SW480 (cell line): ENCODE measurements around the gene ANXA4.

Source experiments
- DNase-seq: peaks from one replicate; pipeline ENCODE4 v3.0.0-alpha.2; 2016; ENCODE audit warnings: low spot score

Gene ANXA4

DNA sequence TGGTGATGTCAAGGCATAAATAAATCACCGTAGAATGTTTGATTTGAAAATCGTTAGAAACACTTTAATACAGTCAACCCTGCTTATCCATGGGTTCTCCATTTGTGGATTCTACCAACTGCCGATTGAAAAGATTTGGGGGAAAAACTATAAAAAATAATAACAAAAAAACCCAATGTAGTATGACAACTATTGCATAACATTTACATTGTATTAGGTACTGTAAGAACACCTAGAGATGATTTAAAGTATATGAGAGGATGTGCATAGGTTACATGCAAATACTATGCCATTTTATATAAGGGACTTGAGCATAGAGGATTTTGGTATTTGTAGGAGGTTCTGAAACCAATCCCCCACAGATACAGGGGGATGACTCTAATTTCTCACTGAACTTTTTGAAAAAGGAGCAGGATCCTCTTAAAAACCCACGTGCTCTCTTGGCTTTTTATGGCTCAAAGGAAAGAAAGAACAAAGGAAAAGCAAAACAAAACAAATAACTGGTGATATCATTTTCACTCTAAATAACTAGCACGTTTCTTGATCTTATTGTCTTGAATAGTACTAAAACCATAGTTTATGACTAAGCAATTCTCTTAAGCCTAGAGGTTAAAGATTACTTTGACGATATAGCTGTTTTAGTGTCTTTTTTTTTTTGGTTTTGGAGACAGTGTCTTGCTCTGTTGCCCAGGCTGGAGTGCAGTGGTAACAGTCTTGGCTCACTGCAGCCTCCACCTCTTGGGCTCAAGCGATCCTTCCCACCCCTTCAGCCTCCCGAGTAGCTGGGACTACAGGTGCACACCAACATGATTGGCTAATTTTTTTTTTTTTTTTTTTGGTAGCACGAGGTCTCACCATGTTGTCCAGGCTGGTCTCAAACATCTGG lies 104.5 kb downstream of the ANXA4 start:
- no peak for DNase-seq

DNA sequence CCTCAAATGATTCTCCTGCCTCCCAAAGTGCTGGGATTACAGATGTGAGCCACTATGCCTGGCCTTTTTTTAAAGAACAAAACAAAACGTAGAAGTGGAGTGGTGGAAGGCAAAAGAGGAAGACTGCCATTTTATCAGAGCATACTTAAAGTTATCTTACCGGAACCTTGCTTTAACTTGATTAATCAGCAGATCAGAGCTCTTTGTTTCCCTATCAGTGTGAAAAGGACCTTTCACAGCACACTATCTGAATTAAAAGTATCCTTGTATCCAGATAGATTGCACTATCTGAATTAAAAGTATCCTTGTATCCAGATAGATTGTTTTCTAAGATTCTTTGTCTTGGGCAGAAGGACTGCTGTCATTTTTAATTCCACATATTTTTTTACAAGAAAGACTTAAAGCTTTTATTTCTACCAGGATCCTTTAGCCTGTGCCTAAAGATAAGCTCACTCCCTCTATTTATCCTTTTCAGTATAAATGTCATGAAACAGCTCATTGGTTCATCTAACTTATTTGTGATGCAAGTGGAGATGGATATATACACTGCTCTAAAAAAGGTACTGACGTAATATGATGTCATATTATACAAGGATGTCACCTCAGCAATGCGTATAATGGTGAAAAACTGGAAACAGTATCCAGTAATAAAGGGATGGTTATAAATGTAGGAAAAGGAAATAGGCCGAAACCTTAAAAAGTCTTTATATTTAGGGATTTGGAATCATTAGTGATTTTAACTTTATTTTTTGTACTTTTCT lies 105.3 kb downstream of the ANXA4 start:
- no peak for DNase-seq

DNA sequence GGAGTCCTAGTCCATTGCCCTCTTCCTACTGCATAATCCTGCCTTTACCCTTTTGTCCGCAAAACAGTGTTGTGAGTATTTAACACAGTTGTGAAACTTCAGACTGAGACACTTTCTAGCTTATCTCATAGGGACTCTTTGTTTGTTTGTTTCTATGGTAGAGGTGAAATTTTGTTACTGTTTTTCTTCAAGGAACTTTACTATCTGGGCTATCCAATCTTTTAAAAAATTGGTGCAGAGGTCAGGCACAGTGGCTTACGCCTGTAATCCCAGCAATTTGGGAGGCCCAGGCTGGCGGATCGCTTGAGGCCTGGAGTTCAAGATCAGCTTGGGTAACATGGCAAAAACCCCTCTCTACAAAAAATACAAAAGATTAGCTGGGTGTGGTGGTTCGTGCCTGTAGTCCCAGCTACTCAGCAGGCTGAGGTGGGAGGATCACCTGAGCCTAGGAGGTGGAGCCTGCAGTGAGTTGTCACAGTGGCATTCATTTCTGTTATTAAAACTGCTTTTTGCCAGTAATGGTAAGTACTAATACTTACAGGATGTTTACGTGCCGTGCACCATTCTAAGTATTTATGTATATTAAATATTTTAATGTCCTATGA lies 106.4 kb downstream of the ANXA4 start:
- no peak for DNase-seq

DNA sequence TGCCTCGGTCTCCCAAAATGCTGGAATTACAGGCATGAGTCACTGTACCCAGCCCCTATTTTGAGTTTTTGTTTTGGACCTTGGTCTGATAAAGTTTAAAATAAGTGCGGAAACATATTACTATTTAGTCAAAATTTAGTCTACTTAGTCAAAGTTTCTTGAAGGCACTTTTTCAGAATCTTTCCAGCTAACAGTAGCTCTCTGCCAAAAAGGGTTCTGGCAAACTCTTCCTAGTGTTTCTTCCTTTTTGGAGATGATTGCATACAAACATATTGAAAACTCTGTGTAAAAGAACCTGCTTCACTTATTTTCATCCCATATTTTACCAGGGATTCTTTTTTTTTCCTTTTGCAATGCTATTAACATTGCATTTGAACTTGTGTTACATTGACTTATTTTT lies 116.3 kb downstream of the ANXA4 start:
- no peak for DNase-seq

DNA sequence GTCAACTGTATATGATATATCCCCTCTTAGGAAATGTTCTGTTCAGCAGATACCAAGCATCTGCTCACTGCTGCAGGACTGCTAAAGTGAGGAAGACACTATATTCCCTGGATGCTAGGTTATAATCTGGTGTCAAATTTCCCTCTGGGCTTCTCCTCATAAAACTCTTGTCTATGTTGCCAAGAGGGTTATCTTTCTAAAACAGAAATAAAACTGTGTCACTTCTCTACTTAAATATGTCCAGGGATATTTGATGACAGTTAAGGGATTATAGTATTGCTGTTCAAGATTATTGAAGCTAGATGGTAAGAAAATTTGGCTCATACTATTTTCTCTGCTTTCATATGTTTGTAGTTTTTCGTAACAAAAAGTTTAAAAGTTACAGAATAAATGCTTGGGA lies 121.4 kb downstream of the ANXA4 start:
- DNase-seq, result no peak
